Upper lobe of right lung (tissue), 1 donor: ENCODE data around the gene ANO2. TPM values are rescaled to one million over a fixed set of nuclear protein-coding genes. Genes with fewer than 3 reads are reported as not detected.

ENCODE experiments used
- ATAC-seq: fragments of 200-7000 bp; cut with Tn5 transposase; one replicate; pipeline ENCODE4 v1.9.1; 2020; ENCODE audit warnings: mild to moderate bottlenecking, moderate library complexity
- DNase-seq: peaks from one replicate; pipeline ENCODE4 v3.0.0-alpha.2; 2020
- H3K27ac ChIP-seq: fragments of 200-600 bp; one replicate; pipeline ENCODE4 v1.8.0; 2022
- H3K27me3 ChIP-seq: fragments of 200-600 bp; one replicate; pipeline ENCODE4 v1.8.0; 2022; ENCODE audit warnings: mild to moderate bottlenecking
- H3K36me3 ChIP-seq: fragments of 200-600 bp; one replicate; pipeline ENCODE4 v1.8.0; 2022
- H3K4me1 ChIP-seq: fragments of 200-600 bp; one replicate; pipeline ENCODE4 v1.8.0; 2022
- H3K4me3 ChIP-seq: fragments of 200-600 bp; one replicate; pipeline ENCODE4 v1.8.0; 2022; ENCODE audit warnings: mild to moderate bottlenecking
- H3K9me3 ChIP-seq: fragments of 200-600 bp; one replicate; pipeline ENCODE4 v1.8.0; 2022
- intact Hi-C: fragments of 100-400 bp; cut with DNase I; formaldehyde crosslinking; loops from one replicate; pipeline ENCODE4 v1.11.0; 2022
- total RNA-seq: library from RNA; stranded (reverse); fragmentation: NEBNext Ultra II Directional; extraction: Animal tissue kit (Norgen Biotek cat#: 25700); gene quantifications from one replicate; pipeline ENCODE4 v1.2.1, GENCODE V29; 2021
- TF ChIP-seq, protein P1 (sequence below): fragments of 200-600 bp; IDR thresholded peaks from one replicate; pipeline ENCODE4 v1.8.0; 2022; ENCODE audit warnings: antibody characterized with exemption
- donor health status: DM: no; HTN: yes; CAD: no; lungs with severe emphysema.

Gene ANO2
- total RNA-seq, 1 donor from 2014 or later = 36.8 TPM

DNA sequence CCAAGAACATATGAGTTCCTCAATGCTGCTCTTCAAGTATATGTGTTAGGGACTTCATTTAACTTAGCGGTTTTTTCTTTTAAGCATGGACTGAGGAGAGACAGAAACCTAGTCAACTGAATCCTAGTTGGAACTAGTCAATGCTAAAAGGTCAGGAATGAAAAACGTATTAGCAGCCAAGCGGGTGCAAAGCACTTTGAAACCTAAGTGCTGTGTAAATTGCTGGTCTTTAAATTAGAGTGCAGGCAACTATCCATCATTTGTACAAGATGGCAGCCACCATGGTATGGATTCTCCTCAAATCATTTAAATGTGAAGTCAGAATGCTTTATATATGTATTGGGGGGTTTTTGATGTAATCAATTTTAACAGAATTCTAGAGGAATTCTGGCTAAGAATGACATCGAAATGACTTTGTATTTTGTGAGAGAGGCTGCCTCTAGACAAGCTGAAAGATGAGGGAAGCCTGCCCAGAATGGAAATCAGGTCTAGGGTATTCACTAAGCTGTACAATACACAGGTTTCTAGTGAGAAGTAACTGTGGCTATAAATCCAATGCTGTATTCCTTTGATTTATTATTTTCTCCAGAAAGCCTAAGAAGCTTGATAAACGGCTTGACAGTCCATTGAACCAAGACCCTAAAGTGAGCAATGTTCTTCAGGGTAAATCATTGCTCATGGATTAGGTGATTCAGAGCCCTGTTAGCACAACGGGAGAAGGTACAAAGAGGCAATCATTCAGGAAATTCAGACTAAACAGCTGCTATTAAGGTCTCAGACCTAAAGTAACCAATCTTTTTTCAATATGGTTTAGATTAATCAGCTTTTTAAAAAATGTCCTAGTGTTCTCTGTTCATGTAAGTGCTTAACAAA, 198.8 kb downstream of the ANO2 start:
- Histone ChIP-seq H3K9me3 (no peaks in the 10 kb centered on the region), H3K4me1 (no peaks in the 10 kb centered on the region), H3K4me3 (no peak overlapping the region), H3K27me3 (no peaks in the 10 kb centered on the region), H3K36me3 (no peaks in the 10 kb centered on the region), H3K27ac (no peak overlapping the region)
- DNase-seq (no peak), ATAC-seq (no peak)
- intact Hi-C loops = no loop called here
- TF ChIP-seq, protein P1, sequence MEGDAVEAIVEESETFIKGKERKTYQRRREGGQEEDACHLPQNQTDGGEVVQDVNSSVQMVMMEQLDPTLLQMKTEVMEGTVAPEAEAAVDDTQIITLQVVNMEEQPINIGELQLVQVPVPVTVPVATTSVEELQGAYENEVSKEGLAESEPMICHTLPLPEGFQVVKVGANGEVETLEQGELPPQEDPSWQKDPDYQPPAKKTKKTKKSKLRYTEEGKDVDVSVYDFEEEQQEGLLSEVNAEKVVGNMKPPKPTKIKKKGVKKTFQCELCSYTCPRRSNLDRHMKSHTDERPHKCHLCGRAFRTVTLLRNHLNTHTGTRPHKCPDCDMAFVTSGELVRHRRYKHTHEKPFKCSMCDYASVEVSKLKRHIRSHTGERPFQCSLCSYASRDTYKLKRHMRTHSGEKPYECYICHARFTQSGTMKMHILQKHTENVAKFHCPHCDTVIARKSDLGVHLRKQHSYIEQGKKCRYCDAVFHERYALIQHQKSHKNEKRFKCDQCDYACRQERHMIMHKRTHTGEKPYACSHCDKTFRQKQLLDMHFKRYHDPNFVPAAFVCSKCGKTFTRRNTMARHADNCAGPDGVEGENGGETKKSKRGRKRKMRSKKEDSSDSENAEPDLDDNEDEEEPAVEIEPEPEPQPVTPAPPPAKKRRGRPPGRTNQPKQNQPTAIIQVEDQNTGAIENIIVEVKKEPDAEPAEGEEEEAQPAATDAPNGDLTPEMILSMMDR = no peak

DNA sequence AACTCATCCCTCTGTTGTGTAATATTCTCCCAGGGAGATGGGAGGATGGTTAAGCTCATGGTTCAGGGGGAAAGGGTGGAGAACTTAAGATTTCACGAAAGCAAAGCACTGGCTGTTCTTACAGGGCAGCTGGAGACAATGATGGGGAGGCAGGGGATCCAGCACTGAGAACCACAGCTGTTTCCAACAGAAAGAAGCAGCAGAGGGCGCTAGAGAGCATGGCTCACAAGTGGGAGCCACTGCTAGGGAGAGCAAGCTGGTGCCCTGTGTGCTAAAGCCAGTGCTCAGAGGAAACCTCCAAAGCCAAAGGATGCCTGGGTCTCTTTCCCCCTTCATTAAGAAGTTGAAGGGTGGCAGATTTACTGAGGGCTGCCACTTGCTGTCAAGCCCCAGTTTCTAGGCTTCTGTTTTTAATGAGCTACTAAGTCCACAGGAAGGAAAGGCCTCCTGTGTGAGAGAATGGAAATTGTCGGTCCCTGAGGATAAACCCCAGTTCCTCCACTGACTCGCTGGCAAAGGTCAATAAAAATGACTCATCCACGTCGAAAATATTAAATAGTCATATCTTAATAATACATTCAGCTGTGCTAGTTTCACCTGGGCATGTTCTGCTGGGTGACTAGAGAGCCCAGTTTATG, 199.7 kb downstream of the ANO2 start:
- intact Hi-C loops = no loop called here
- TF ChIP-seq, protein P1 = peak; percentile 86
- no peaks in the 10 kb centered on the region for H3K36me3 ChIP-seq
- peak; percentile 88 for ATAC-seq
- H3K4me3 ChIP-seq = no peak overlapping the region
- H3K4me1 ChIP-seq = no peaks in the 10 kb centered on the region
- H3K9me3 ChIP-seq = no peaks in the 10 kb centered on the region
- H3K27me3 ChIP-seq = no peaks in the 10 kb centered on the region
- H3K27ac ChIP-seq = no peak overlapping the region
- peak; percentile 70 for DNase-seq

DNA sequence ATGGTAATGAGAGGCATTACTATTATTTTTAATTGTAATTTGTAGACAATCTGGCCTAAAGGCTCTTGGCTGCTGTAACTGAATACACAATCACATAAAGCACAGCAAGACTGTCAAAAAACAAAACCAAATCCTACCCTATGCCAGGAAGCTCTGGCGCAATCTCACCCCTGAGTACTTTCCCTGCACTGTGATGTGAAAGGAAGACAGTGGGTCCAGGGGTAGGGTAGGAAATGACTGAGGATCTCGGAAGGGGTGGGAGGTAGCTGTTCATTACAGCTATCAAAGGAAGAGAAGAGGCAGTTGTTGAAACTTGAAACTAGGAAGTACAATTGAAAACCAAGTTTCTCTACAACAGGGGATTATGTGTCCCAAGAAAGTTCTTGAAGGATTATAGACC, 202.8 kb downstream of the ANO2 start:
- H3K9me3 ChIP-seq = no peaks in the 10 kb centered on the region
- H3K4me3 ChIP-seq = no peak overlapping the region
- intact Hi-C loops = no loop called here
- no peak overlapping the region for H3K27ac ChIP-seq
- no peaks in the 10 kb centered on the region for H3K4me1 ChIP-seq
- H3K36me3 ChIP-seq = no peaks in the 10 kb centered on the region
- ATAC-seq = no peak
- TF ChIP-seq, protein P1 = no peak
- DNase-seq = no peak
- no peaks in the 10 kb centered on the region for H3K27me3 ChIP-seq

DNA sequence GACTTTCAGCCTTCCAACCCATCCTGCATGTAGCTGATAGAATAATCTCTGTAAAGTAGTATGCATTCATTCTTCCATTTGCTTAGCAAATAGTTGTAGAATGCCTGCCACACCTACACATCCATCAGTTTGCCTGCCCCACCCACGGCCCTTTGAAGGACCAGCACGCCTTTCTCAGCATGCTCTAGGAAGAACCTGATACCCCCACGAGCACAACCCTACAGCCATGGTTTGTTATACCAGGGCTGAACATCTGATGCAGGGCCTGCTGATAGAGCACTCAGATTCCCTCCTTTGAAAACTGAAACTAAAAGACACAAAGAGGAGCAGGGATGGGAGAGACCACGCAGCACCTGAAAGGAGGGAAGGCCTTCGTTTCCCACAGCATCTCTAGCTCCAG, 205.1 kb downstream of the ANO2 start:
- H3K27ac ChIP-seq = no peak overlapping the region
- no peak for ATAC-seq
- H3K9me3 ChIP-seq = no peaks in the 10 kb centered on the region
- no peak overlapping the region for H3K4me3 ChIP-seq
- TF ChIP-seq, protein P1 = no peak
- intact Hi-C loops = no loop called here
- no peak for DNase-seq
- no peaks in the 10 kb centered on the region for H3K27me3 ChIP-seq
- H3K36me3 ChIP-seq = no peaks in the 10 kb centered on the region
- no peaks in the 10 kb centered on the region for H3K4me1 ChIP-seq

DNA sequence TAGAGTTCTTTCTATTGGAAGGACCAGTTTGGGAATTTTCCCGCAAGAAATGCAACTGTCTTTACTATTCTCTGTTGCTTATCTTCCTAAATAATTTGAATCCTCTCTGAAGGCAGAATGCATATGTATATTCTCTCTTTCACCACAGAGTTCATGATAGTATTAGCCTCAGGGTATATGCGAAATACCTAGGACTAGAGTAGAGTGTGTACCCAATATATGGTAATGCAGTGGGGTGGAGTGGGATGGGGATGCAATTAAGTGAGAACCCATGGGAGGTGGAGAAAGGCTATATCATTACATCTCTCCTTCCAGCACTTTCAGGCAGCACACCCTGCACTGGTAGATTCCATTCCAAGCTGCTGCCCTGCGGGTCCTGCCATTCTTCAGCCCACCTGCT, 207.3 kb downstream of the ANO2 start:
- no peaks in the 10 kb centered on the region for H3K27me3 ChIP-seq
- no peak for ATAC-seq
- intact Hi-C loops = no loop called here
- H3K36me3 ChIP-seq = no peaks in the 10 kb centered on the region
- TF ChIP-seq, protein P1 = no peak
- H3K9me3 ChIP-seq = no peaks in the 10 kb centered on the region
- H3K4me1 ChIP-seq = no peaks in the 10 kb centered on the region
- no peak overlapping the region for H3K4me3 ChIP-seq
- H3K27ac ChIP-seq = no peak overlapping the region
- no peak for DNase-seq
